Gastrocnemius medialis (tissue), 4 donors: Measurements from ENCODE around the gene MKI67. TPM values are rescaled to one million over a fixed set of nuclear protein-coding genes. Genes with fewer than 3 reads are reported as not detected.

ENCODE experiments used
- ATAC-seq, 2 donors: fragments of 150-250 bp; one replicate each; pipeline ENCODE4 v1.9.1; 2016
- DNase-seq, 2 donors: peaks; one replicate each; pipeline ENCODE4 v3.0.0-alpha.2; 2019
- H3K27ac ChIP-seq, 4 donors: fragments of 200-600 bp; sonication (generic); 1 replicate in 1 of 4; 2 replicates in 3 of 4; pipeline ENCODE4 v1.5.1; 2016 to 2018; ENCODE audit warnings: mild to moderate bottlenecking in 2 of 4, moderate library complexity in 1 of 4
- H3K27me3 ChIP-seq, 3 donors: fragments of 200-600 bp; sonication (generic) in 2 of 3; 1 replicate in 1 of 3; 2 replicates in 2 of 3; pipeline versions ENCODE4 v1.5.1 to v1.6.0; 2016 to 2019; ENCODE audit warnings: mild to moderate bottlenecking in 1 of 3, moderate library complexity in 1 of 3
- H3K36me3 ChIP-seq, 2 donors: fragments of 200-600 bp; sonication (generic) in 1 of 2; one replicate each; pipeline ENCODE4 v1.5.1; 2017 to 2018
- H3K4me1 ChIP-seq, 2 donors: fragments of 200-600 bp; sonication (generic) in 1 of 2; one replicate each; pipeline ENCODE4 v1.5.1; 2016 to 2017; ENCODE audit warnings: mild to moderate bottlenecking in 2 of 2
- H3K4me3 ChIP-seq, 4 donors: fragments of 200-600 bp; sonication (generic) in 3 of 4; 1 replicate in 1 of 4; 2 replicates in 3 of 4; pipeline ENCODE4 v1.5.1; 2016 to 2019; ENCODE audit warnings: mild to moderate bottlenecking in 2 of 4
- H3K9me3 ChIP-seq, 3 donors: fragments of 200-600 bp; sonication (generic) in 2 of 3; 1 replicate in 1 of 3; 2 replicates in 2 of 3; pipeline ENCODE4 v1.5.1; 2016 to 2019
- CTCF ChIP-seq, 5 experiments: fragments of 450-650 bp in 3 of 5; fragments of 200-600 bp in 2 of 5; sonication (generic) in 2 of 5; IDR thresholded peaks in 4 of 5; conservative IDR thresholded peaks in 1 of 5; 1 replicate in 4 of 5; 2 replicates in 1 of 5; pipeline ENCODE4 v1.5.1; 2016 to 2019; ENCODE audit warnings: antibody characterized with exemption in 5 of 5, mild to moderate bottlenecking in 3 of 5, moderate library complexity in 3 of 5
- POLR2A ChIP-seq, 2 donors: fragments of 450-650 bp; IDR thresholded peaks; one replicate each; pipeline ENCODE4 v1.6.1; 2017; ENCODE audit warnings: antibody characterized with exemption in 2 of 2, mild to moderate bottlenecking in 2 of 2, moderate library complexity in 2 of 2
- in situ Hi-C, 4 donors: fragments of 200-750 bp; cut with MboI; loops; one replicate each; pipeline versions ENCODE4 v1.15.0 to v1.8.0; 2017; ENCODE audit warnings: low sequenced_read_pairs in 4 of 4
- intact Hi-C: fragments of 100-400 bp; cut with DNase I; formaldehyde crosslinking; loops from one replicate; pipeline ENCODE4 v1.15.1; 2023; ENCODE audit warnings: low total_unique reads
- total RNA-seq, 4 donors: library from RNA; depleted of rRNA; stranded (reverse); fragments of >200 nt; gene quantifications; one replicate each; pipeline versions ENCODE4 v1.1.0 to v1.2.3, GENCODE V29; 2016

The MKI67 gene
- total RNA-seq, 4 donors from 2014 or later, result 0.25 to 1.4 (median 0.65) TPM; not detected in 1

- no peaks in the 10 kb centered on the region for H3K9me3 ChIP-seq
- intact Hi-C loops, result no loop called here
- ATAC-seq (no peak), DNase-seq (no peak)
- H3K36me3 ChIP-seq, result no peaks in the 10 kb centered on the region
- H3K4me1 ChIP-seq, result no peaks in the 10 kb centered on the region
- in situ Hi-C loops, result no loop called here
- TF ChIP-seq POLR2A (IDR thresholded peaks at IDR 0.05) (no peak), CTCF (IDR thresholded peaks at IDR 0.05 in 4 of 5, conservative IDR thresholded peaks at IDR 0.05 in 1 of 5) (no peak)
- H3K27ac ChIP-seq, result no peak overlapping the region
- H3K4me3 ChIP-seq, result no peak overlapping the region
- H3K27me3 ChIP-seq, result peaks cover 0 to 10% (median 3%) of the 10 kb centered on the region in 3 donors
These were observed 9.2 kb downstream of the MKI67 start for GRCh38 chr10:128116851-128117615.

DNA sequence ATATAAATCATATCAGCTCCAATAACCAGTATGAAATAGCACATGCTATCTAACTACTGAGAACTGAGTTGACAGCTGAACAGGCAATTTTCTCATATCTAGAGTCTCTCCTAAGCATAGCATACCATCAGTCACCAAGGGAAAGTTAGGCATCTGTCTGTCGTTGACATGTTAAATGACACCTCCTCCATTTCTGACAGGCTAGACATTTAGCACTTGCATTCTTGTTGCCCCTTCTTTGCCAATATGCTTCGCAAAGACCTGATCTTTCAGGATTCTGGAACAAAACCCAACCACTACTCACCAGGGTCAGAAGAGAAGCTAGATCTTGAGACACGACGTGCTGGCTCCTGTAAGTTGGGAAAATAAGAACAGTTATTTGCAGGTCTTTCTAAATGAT is 10.0 kb downstream of the MKI67 start:
- H3K4me1 ChIP-seq, result no peaks in the 10 kb centered on the region
- H3K27me3 ChIP-seq, result peaks cover 0 to 7% (median 0%) of the 10 kb centered on the region in 3 donors
- intact Hi-C loops (no loop called here), in situ Hi-C loops (no loop called here)
- no peak for TF ChIP-seq CTCF (IDR thresholded peaks at IDR 0.05 in 4 of 5, conservative IDR thresholded peaks at IDR 0.05 in 1 of 5)
- no peak for TF ChIP-seq POLR2A (IDR thresholded peaks at IDR 0.05)
- DNase-seq, result no peak
- no peak overlapping the region for H3K4me3 ChIP-seq
- no peak overlapping the region for H3K27ac ChIP-seq
- ATAC-seq, result no peak
- no peaks in the 10 kb centered on the region for H3K9me3 ChIP-seq
- no peaks in the 10 kb centered on the region for H3K36me3 ChIP-seq

DNA sequence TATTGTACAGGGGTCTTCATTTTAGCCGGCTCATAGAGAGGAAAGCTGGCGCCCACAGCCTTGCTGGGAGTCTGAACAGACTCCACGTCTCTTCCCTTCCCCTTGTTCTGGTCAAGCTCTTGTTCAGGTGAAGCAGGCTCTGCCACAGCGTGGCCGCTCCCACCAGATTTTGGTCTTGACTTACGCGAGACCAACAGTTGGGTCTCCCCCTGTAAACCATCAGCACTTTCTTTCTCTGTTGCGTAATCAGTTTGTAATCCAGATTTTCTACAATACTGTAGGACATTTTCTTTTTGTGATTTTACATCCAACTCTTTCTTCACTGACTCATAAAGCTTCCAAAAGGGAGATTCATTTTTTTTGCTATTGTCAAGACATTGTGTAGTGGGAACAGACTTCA is 10.9 kb downstream of the MKI67 start:
- TF ChIP-seq POLR2A (IDR thresholded peaks at IDR 0.05) (no peak), CTCF (IDR thresholded peaks at IDR 0.05 in 4 of 5, conservative IDR thresholded peaks at IDR 0.05 in 1 of 5) (no peak)
- Histone ChIP-seq H3K4me1 (no peaks in the 10 kb centered on the region), H3K4me3 (no peak overlapping the region), H3K36me3 (no peaks in the 10 kb centered on the region), H3K27ac (no peak overlapping the region), H3K27me3 (peaks cover 0 to 3% (median 0%) of the 10 kb centered on the region in 3 donors), H3K9me3 (no peaks in the 10 kb centered on the region)
- ATAC-seq, result no peak
- DNase-seq, result no peak
- in situ Hi-C loops, result no loop called here
- intact Hi-C loops, result no loop called here

DNA sequence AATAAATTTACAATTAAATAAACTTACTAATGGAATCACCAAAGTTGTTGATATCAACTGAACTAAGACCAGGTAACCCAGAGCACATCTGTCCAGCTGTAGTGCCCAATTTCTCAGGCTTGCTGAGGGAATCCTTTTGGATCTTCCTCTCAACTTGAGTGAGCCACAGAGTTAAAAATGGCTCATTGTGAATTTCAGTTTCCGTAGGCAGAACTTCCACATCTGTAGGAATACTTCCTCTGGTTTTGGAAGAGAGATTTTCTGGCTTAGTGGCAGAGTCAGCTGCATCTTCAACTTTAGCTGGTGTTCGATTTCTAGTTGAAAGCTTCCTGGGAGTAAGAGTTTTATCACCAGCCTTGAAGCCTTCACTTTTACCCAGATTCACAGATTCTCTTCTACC is 11.3 kb downstream of the MKI67 start:
- intact Hi-C loops (no loop called here), in situ Hi-C loops (no loop called here)
- TF ChIP-seq POLR2A (IDR thresholded peaks at IDR 0.05) (no peak), CTCF (IDR thresholded peaks at IDR 0.05 in 4 of 5, conservative IDR thresholded peaks at IDR 0.05 in 1 of 5) (no peak)
- Histone ChIP-seq H3K4me1 (no peaks in the 10 kb centered on the region), H3K36me3 (no peaks in the 10 kb centered on the region), H3K27ac (no peak overlapping the region), H3K4me3 (no peak overlapping the region), H3K9me3 (no peaks in the 10 kb centered on the region), H3K27me3 (peaks cover 0 to 3% (median 0%) of the 10 kb centered on the region in 3 donors)
- ATAC-seq (no peak), DNase-seq (no peak)
